Hypothalamus (tissue), 51 donors: Measurements from ENCODE around the gene KSR1.

ENCODE experiments used
- DNase-seq, 51 donors: peaks; one replicate each; lab custom pipeline; 2025; lab: John Stamatoyannopoulos, UW

KSR1 gene

GRCh38 chr17:27597783-27598320 lies 141.6 kb downstream of the KSR1 start:
- no peak for DNase-seq

- DNase-seq, result peak in 1 of 51 donors; percentile 11
These were observed 142.2 kb downstream of the KSR1 start for GRCh38 chr17:27598337-27599050.

DNA sequence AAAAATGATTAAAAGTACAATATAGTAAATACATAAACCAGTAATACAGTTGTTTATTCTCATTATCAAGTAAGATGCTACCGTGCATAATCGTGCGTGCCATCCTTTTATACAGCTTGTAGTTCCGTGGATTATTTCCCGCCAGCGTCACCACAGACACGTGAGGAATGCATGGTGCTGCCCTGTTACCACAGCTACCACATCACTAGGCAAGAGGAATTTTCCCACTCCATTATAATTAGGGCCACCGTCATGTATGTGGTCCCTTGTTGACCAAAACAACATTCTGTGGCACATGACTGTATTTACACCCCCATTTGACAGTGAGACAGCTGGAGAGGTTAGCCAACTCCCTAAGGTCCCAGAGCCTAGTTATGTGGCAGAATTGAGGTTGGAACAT lies 144.2 kb downstream of the KSR1 start:
- no peak for DNase-seq

GRCh38 chr17:27601069-27601974 lies 145.1 kb downstream of the KSR1 start:
- peak in 48 of 51 donors; percentile 7 to 93 (median 55) for DNase-seq

GRCh38 chr17:27601975-27602302 lies 145.7 kb downstream of the KSR1 start:
- no peak for DNase-seq

- DNase-seq, result peak in 46 of 51 donors; percentile 7 to 80 (median 43)
These were observed 146.6 kb downstream of the KSR1 start for GRCh38 chr17:27602721-27603420.

DNA sequence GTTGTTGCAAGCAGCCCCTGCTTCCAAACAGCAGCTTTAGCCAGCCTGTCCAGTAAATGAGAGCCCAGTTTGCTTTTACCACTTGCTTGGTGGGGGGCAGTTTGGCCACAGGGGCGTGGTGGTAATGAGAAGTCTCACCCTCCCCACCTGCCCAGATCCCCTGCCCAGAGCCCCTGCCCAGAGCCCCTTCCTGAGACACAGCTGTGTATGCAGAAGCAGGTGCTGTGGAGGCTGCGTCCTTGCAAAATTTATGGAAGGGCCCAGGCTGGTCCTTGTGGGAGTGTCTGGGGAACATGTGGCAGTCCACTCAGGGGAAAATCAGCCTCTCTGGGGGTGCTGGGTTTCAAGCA lies 147.1 kb downstream of the KSR1 start:
- DNase-seq, result no peak

DNA sequence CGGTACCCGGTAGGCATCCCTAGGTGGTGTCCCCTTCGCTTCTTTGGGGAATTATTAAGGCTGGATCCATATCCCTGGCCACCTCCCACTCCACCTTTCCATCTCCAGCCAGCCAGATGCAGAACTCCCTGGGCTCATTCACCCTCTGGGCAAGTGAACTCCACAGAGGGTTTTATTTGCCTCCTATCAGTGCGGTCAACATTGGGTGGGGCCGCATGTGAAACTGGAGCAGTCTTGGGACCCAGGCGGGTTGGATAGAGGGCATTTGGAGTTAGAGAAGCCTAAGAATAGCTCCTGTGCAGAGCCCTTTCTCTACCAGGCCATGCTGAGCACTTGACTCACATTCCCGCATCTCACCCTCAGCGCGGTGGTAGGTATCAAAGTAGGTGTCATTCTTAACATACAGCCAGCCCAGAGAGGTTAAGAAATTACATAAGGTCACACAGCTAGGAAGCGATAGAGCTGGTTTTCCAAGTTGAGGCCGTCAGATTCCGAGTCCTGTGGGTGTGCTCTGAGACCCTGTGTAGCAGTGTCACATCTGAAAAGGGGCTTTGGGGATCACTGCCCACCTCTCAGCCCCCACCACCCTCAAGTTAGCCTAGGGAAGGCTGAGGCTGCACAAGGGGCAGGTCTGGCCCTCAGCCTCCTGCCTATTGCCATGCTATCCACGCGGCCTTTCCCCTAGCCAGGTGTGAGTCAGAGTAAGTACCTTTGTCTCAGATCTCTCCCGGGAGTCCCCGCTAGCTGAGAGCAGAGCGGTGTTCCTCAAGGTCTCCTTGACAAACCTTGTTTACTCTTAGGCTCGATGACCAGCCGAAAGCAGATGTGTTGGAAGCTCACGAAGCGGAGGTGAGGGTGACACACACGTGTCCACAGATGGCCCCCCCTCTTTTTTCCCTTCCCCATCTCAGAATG lies 147.9 kb downstream of the KSR1 start:
- DNase-seq, result no peak

DNA sequence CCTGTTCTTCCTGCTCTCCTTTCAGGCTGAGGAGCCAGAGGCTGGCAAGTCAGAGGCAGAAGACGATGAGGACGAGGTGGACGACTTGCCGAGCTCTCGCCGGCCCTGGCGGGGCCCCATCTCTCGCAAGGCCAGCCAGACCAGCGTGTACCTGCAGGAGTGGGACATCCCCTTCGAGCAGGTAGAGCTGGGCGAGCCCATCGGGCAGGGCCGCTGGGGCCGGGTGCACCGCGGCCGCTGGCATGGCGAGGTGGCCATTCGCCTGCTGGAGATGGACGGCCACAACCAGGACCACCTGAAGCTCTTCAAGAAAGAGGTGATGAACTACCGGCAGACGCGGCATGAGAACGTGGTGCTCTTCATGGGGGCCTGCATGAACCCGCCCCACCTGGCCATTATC lies 149.2 kb downstream of the KSR1 start:
- DNase-seq, result no peak

DNA sequence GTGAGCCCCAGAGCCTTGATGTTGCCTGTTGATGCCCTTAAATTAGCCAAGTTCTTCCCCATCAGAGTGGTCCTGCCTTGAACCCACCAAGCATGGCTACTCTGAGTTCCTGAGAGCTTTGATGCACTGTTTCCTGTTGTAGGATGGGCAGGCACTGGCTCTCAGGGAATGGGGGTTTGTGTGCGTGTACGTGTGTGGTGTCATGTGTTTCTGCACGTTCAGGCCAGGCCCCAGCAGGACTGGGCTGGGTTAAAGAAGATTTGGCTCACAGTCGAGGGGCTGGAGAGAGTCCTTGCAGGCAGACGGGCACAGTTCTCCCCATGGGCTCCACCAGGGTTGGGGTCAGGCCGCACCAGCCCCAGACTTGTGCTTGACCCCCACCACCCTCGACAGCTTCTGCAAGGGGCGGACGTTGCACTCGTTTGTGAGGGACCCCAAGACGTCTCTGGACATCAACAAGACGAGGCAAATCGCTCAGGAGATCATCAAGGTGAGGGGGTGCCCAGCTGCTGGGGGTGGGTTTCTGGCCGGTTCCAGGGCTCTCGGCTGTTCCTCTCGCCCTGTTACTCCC lies 151.4 kb downstream of the KSR1 start:
- DNase-seq, result no peak

DNA sequence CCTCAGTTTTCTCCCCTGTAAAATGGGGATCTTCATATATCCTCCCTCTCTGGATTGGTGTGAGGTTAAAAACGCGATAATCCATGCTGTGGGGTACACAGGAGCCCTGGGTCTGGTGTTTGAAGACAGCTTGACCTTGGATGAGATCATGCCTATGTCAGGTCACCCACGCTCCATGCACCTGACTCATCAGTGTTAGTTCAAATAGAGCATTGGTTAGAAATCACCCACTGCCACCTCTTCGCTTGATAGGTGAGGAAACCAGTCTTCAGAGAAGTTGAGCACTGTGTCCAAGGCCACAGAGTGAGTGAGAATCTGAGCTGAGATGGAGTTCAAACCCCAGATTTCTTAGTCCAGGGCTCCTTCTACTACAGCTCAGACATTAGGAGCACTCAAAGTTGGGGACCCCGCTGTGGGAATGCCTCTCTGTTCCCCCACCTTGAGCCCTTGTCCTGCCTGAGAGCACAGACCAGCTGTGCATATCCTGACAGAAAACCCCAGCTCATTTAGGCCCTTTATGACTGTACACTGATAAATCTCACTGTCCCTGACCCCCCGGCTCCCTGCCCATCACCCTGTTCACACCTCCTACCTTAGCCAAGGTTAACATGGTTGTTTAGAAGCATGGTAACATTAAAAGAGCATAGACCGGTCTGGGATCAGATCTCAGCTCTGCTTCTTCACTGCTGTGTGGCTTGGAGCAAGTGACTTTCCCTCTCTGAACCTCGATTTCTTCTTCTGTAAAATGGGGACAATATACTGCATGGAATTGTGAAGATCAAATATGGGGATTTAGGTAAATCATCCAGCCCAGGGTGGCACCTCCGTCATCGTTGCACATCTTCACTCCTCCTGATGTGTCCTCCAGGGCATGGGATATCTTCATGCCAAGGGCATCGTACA lies 152.3 kb downstream of the KSR1 start:
- no peak for DNase-seq

DNA sequence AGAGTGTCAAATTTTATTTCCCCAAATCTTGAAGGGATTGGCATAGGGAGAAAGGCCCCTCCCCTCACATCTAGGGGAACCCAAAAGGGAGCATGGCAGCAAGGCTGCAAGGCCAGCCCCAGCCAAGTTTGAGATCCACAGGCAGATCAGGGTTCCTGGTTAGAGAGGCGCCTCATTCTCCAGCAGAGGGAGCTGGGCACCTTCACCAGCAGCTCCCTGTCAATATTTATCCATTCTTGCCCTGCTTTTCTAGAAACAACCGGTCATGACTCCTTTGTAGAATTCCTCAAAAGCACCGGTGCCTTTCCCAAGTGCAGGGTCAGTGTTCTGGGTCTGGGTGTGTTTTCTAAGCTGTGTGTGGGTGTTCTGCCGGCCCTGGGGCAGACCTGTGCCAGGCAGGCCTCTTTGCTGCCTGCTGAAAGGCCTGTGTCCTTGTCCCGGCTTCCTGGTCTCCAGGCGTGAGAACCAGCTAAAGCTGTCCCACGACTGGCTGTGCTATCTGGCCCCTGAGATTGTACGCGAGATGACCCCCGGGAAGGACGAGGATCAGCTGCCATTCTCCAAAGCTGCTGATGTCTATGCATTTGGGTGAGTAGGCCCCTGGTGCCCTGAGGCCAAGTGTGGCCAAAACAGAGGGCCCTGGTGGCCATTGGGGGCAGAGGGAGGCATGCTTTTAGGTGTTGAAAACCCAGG lies 153.5 kb downstream of the KSR1 start:
- DNase-seq, result peak in 25 of 51 donors; percentile 8 to 50 (median 21)

DNA sequence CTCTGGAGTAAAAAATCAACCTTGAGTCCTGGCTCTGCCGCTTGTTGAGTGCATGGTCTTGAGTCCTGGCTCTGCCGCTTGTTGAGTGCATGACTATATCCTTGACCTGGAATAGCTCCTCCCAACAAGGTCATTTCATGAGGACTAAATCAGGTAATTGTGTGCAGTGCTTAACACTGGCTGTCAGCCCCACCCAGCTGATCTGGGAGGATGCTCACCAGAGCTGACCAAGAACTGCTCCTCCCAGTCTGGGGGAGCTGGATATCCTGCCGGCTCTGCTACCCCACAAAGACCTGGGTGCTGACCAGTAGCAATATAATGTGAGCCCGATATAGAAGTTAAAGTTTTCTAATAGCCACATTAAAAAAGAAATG lies 154.0 kb downstream of the KSR1 start:
- DNase-seq, result no peak

GRCh38 chr17:27612160-27612770 lies 156.0 kb downstream of the KSR1 start:
- no peak for DNase-seq

DNA sequence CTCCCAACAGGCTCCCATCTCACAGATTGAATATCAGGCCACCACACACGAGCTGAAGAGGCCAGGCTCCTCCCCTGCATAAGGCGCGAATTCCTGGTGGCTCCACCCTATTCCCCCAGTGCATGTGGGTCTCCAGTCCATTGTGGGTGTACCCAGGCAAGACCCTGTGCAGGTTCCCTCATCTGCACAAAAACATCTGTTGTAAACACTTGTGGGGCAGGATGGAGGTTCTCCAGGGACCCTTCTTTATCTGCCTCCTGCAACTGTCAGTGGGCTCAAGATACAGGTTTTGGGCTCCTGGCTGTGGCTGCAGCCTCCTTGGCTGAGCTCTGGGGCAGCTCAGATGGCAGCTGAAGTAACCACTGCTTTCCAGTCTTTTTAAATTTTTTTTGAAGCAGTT lies 157.2 kb downstream of the KSR1 start:
- no peak for DNase-seq

DNA sequence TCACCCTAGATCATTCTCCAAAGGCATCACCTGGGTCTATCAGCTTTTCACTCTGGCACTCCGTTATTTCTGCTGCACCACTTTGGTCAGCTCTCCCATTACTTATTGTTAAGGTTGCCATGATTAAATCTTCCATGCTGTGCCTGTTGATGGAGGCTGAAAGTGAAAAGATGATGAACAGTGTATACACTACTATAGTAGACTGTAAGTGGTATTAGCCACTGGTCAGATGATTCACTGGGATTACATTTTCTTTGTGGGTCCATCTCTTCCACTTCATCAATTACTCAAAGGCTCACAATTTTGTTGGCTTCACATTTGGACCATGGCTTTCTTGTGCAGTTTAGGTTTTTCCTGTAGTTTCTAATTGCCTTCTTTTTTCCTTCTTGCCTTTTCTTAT lies 158.9 kb downstream of the KSR1 start:
- DNase-seq, result no peak

DNA sequence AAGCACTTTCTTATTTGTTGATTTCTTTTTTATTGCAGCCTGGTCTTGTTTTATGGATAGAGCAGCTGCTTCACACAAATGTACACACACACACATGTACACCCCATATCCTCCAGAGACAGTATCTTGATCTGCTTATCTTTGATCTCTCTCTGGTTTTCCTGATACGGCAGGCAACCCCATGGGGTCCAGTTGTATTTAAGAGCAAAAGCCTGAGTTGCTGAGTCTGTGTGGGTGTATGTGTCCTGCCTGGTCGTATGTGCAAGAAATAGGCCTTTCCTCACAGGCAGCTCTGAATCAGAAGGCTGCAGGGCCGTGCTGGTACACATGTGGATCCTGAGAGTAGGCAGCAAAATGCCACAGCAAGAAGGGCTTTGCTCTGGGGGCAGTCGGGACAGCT lies 160.2 kb downstream of the KSR1 start:
- DNase-seq, result no peak

DNA sequence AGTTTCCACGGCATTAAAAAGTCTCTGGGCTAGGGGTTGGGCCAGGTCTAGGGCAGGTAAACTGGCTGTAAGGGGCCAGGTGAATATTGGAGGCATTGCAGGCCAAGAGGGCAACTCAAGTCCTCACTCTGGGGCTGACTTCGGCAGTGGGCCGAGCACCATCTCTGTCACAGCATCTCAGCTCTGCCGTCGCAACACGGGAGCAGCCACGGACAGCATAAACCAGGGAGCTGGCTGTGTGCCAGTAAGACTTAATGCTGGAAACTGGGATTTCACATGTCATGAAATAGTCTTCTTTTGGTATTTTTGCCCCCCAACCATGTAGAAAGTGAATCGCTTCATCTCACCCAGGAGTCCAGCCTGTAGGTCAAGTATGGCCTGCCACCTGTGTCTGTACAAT lies 162.2 kb downstream of the KSR1 start:
- no peak for DNase-seq
